Activated CD8-positive, alpha-beta memory T cell treated with anti-CD3 and anti-CD28 coated beads, Interleukin-2, amount 10 ng/mL, durations not matched to agents 7 days and 5 days (primary cell): ENCODE results near the gene STMND1. TPM values are rescaled to one million over a fixed set of nuclear protein-coding genes. Genes with fewer than 3 reads are reported as not detected.
A peak's percentile ranks its signal among the peaks of the same experiment; 100 is the strongest.
"Not testable (repeated sequence)": the region's sequence is repeated elsewhere in the genome, so short reads cannot be mapped to it uniquely, and the experiment has no call there.

Experiments used
- ATAC-seq: fragments of 150-1000 bp; cut with Tn5 transposase; one replicate; pipeline ENCODE4 v1.10.0; 2021; ENCODE audit warnings: moderate library complexity
- CTCF ChIA-PET: fragments of 350-600 bp; sonication (Branson Sonifier 250); formaldehyde crosslinking; loops from one replicate; lab custom pipeline; 2021; ENCODE audit warnings: antibody characterized with exemption; lab: Charles Lee
- DNase-seq: peaks from one replicate; pipeline ENCODE4 v3.0.0-alpha.2; 2020
- H3K27ac Mint-ChIP-seq: one replicate; pipeline ENCODE4 v1.8.0; 2021; ENCODE audit warnings: mild to moderate bottlenecking, mixed read lengths
- H3K27me3 Mint-ChIP-seq: one replicate; pipeline ENCODE4 v1.8.0; 2021; ENCODE audit warnings: mixed read lengths
- H3K36me3 Mint-ChIP-seq: one replicate; pipeline ENCODE4 v1.8.0; 2021; ENCODE audit warnings: mild to moderate bottlenecking, mixed read lengths
- H3K4me1 Mint-ChIP-seq: one replicate; pipeline ENCODE4 v1.8.0; 2021; ENCODE audit warnings: mixed read lengths
- H3K4me3 Mint-ChIP-seq: one replicate; pipeline ENCODE4 v1.8.0; 2021; ENCODE audit warnings: mild to moderate bottlenecking, moderate library complexity, mixed read lengths
- H3K9me3 Mint-ChIP-seq: one replicate; pipeline ENCODE4 v1.8.0; 2022; ENCODE audit warnings: low read depth, mixed read lengths
- total RNA-seq, 2 experiments: library from RNA; stranded (reverse); gene quantifications; one replicate each; pipeline ENCODE4 v1.2.3, GENCODE V29; 2021

The STMND1 gene
- total RNA-seq = not detected

GRCh38 chr6:17101422-17102257 is at the start of gene STMND1:
Gene STMND1, plus strand, starts transcription at chr6:17102050. Its CDS starts 208 bp downstream, at chr6:17102258.
- Mint-ChIP-seq H3K4me1 (peaks cover 2% of the 10 kb centered on the region), H3K27ac (no peak within 1 kb of the TSS), H3K36me3 (no peaks in the 10 kb centered on the region), H3K27me3 (peaks cover 51% of the 10 kb centered on the region), H3K9me3 (no peaks in the 10 kb centered on the region), H3K4me3 (peak within 1 kb of the TSS; percentile 21)
- CTCF ChIA-PET = no interaction called here
- ATAC-seq = no peak
- DNase-seq = no peak

GRCh38 chr6:17054647-17055046 is 47.2 kb upstream of the STMND1 start:
- no peaks in the 10 kb centered on the region for H3K4me1 Mint-ChIP-seq
- no peaks in the 10 kb centered on the region for H3K9me3 Mint-ChIP-seq
- DNase-seq (no peak), ATAC-seq (no peak)
- no peak overlapping the region for H3K27ac Mint-ChIP-seq
- CTCF ChIA-PET = no interaction called here
- peaks cover 6% of the 10 kb centered on the region for H3K27me3 Mint-ChIP-seq
- no peak overlapping the region for H3K4me3 Mint-ChIP-seq
- no peaks in the 10 kb centered on the region for H3K36me3 Mint-ChIP-seq

GRCh38 chr6:17057322-17057721 is 44.5 kb upstream of the STMND1 start:
- no peak for ATAC-seq
- H3K9me3 Mint-ChIP-seq = no peaks in the 10 kb centered on the region
- DNase-seq = no peak
- CTCF ChIA-PET = no interaction called here
- H3K27ac Mint-ChIP-seq = no peak overlapping the region
- peaks cover 13% of the 10 kb centered on the region for H3K27me3 Mint-ChIP-seq
- no peaks in the 10 kb centered on the region for H3K4me1 Mint-ChIP-seq
- no peak overlapping the region for H3K4me3 Mint-ChIP-seq
- H3K36me3 Mint-ChIP-seq = no peaks in the 10 kb centered on the region

- CTCF ChIA-PET = no interaction called here
- Mint-ChIP-seq H3K27me3 (peaks cover 18% of the 10 kb centered on the region), H3K27ac (no peak overlapping the region), H3K4me3 (no peak overlapping the region), H3K4me1 (no peaks in the 10 kb centered on the region), H3K36me3 (no peaks in the 10 kb centered on the region), H3K9me3 (no peaks in the 10 kb centered on the region)
- ATAC-seq (no peak), DNase-seq (no peak)
These were observed 43.3 kb upstream of the STMND1 start for GRCh38 chr6:17058550-17058949.

GRCh38 chr6:17059022-17059421 is 42.8 kb upstream of the STMND1 start:
- Mint-ChIP-seq H3K4me3 (no peak overlapping the region), H3K9me3 (no peaks in the 10 kb centered on the region), H3K36me3 (no peaks in the 10 kb centered on the region), H3K4me1 (no peaks in the 10 kb centered on the region), H3K27ac (no peak overlapping the region), H3K27me3 (peaks cover 20% of the 10 kb centered on the region)
- CTCF ChIA-PET = no interaction called here
- DNase-seq (no peak), ATAC-seq (no peak)

GRCh38 chr6:17059850-17060249 is 42.0 kb upstream of the STMND1 start:
- DNase-seq = no peak
- ATAC-seq = no peak
- Mint-ChIP-seq H3K27ac (no peak overlapping the region), H3K36me3 (no peaks in the 10 kb centered on the region), H3K27me3 (peaks cover 23% of the 10 kb centered on the region), H3K9me3 (no peaks in the 10 kb centered on the region), H3K4me3 (no peak overlapping the region), H3K4me1 (no peaks in the 10 kb centered on the region)
- CTCF ChIA-PET = no interaction called here

GRCh38 chr6:17061097-17061496 is 40.8 kb upstream of the STMND1 start:
- Mint-ChIP-seq H3K27ac (no peak overlapping the region), H3K27me3 (peaks cover 25% of the 10 kb centered on the region), H3K36me3 (no peaks in the 10 kb centered on the region), H3K9me3 (no peaks in the 10 kb centered on the region), H3K4me3 (no peak overlapping the region), H3K4me1 (no peaks in the 10 kb centered on the region)
- DNase-seq (no peak), ATAC-seq (no peak)
- CTCF ChIA-PET = no interaction called here

- DNase-seq (no peak), ATAC-seq (no peak)
- no peaks in the 10 kb centered on the region for H3K4me1 Mint-ChIP-seq
- no peaks in the 10 kb centered on the region for H3K9me3 Mint-ChIP-seq
- H3K4me3 Mint-ChIP-seq = no peak overlapping the region
- CTCF ChIA-PET = no interaction called here
- H3K27ac Mint-ChIP-seq = no peak overlapping the region
- no peaks in the 10 kb centered on the region for H3K36me3 Mint-ChIP-seq
- peaks cover 21% of the 10 kb centered on the region for H3K27me3 Mint-ChIP-seq
These were observed 38.9 kb upstream of the STMND1 start for GRCh38 chr6:17062871-17063440.

GRCh38 chr6:17064975-17065374 is 36.9 kb upstream of the STMND1 start:
- Mint-ChIP-seq H3K27me3 (peaks cover 18% of the 10 kb centered on the region), H3K27ac (no peak overlapping the region), H3K9me3 (peaks cover 3% of the 10 kb centered on the region), H3K36me3 (no peaks in the 10 kb centered on the region), H3K4me1 (no peaks in the 10 kb centered on the region), H3K4me3 (no peak overlapping the region)
- ATAC-seq (no peak), DNase-seq (no peak)
- CTCF ChIA-PET = no interaction called here

GRCh38 chr6:17066610-17067009 is 35.2 kb upstream of the STMND1 start:
- peaks cover 18% of the 10 kb centered on the region for H3K27me3 Mint-ChIP-seq
- no peaks in the 10 kb centered on the region for H3K36me3 Mint-ChIP-seq
- no peak overlapping the region for H3K27ac Mint-ChIP-seq
- no peaks in the 10 kb centered on the region for H3K4me1 Mint-ChIP-seq
- no peak overlapping the region for H3K4me3 Mint-ChIP-seq
- ATAC-seq = no peak
- no peak for DNase-seq
- peaks cover 3% of the 10 kb centered on the region for H3K9me3 Mint-ChIP-seq
- CTCF ChIA-PET = no interaction called here

GRCh38 chr6:17068972-17069371 is 32.9 kb upstream of the STMND1 start:
- H3K4me1 Mint-ChIP-seq, DNase-seq, H3K9me3 Mint-ChIP-seq, H3K27ac Mint-ChIP-seq, CTCF ChIA-PET, ATAC-seq, H3K4me3 Mint-ChIP-seq, H3K36me3 Mint-ChIP-seq: not testable (repeated sequence)
- H3K27me3 Mint-ChIP-seq = peaks cover 18% of the 10 kb centered on the region

- H3K36me3 Mint-ChIP-seq, DNase-seq, H3K27ac Mint-ChIP-seq, H3K4me1 Mint-ChIP-seq, CTCF ChIA-PET, ATAC-seq, H3K9me3 Mint-ChIP-seq, H3K4me3 Mint-ChIP-seq: not testable (repeated sequence)
- H3K27me3 Mint-ChIP-seq = peaks cover 15% of the 10 kb centered on the region
These were observed 31.4 kb upstream of the STMND1 start for GRCh38 chr6:17070400-17070799.

- H3K4me3 Mint-ChIP-seq, CTCF ChIA-PET: not testable (repeated sequence)
These were observed 28.3 kb upstream of the STMND1 start for GRCh38 chr6:17073596-17073995.

GRCh38 chr6:17081273-17081672 is 20.6 kb upstream of the STMND1 start:
- no peak overlapping the region for H3K4me3 Mint-ChIP-seq
- CTCF ChIA-PET = no interaction called here
- no peak overlapping the region for H3K27ac Mint-ChIP-seq
- no peaks in the 10 kb centered on the region for H3K4me1 Mint-ChIP-seq
- H3K9me3 Mint-ChIP-seq = peaks cover 3% of the 10 kb centered on the region
- DNase-seq = no peak
- H3K27me3 Mint-ChIP-seq = peaks cover 12% of the 10 kb centered on the region
- no peak for ATAC-seq
- no peaks in the 10 kb centered on the region for H3K36me3 Mint-ChIP-seq

More at GRCh38 chr6:17073596-17073995, 28.3 kb upstream of the STMND1 start:
- not testable (repeated sequence) for H3K36me3 Mint-ChIP-seq, ATAC-seq, H3K9me3 Mint-ChIP-seq, H3K27ac Mint-ChIP-seq, H3K4me1 Mint-ChIP-seq, DNase-seq
- peaks cover 19% of the 10 kb centered on the region for H3K27me3 Mint-ChIP-seq
